Activated B cell treated with CpG ODN at 0.5 μM for 24 hours (primary cell): ENCODE measurements around the gene ZBTB47. TPM values are rescaled to one million over a fixed set of nuclear protein-coding genes. Genes with fewer than 3 reads are reported as not detected.

ENCODE experiments used
- ATAC-seq: fragments of 200-7000 bp; cut with Tn5 transposase; one replicate; pipeline ENCODE4 v1.10.0; 2021; ENCODE audit warnings: low read depth, mild to moderate bottlenecking, moderate library complexity
- CTCF ChIA-PET: fragments of 350-600 bp; sonication (Branson Sonifier 250); formaldehyde crosslinking; loops from one replicate; lab custom pipeline; 2021; ENCODE audit warnings: antibody characterized with exemption; lab: Charles Lee
- POLR2A ChIA-PET: fragments of 350-600 bp; sonication (Branson Sonifier 250); formaldehyde crosslinking; loops from one replicate; lab custom pipeline; 2021; ENCODE audit warnings: antibody characterized with exemption; lab: Charles Lee
- DNase-seq: peaks from one replicate; pipeline ENCODE4 v3.0.0; 2022
- H3K27ac Mint-ChIP-seq: one replicate; pipeline ENCODE4 v1.8.0; 2020; ENCODE audit warnings: mixed read lengths
- H3K27me3 Mint-ChIP-seq: one replicate; pipeline ENCODE4 v1.8.0; 2021; ENCODE audit warnings: mixed read lengths
- H3K36me3 Mint-ChIP-seq: one replicate; pipeline ENCODE4 v1.8.0; 2021; ENCODE audit warnings: low read depth, mixed read lengths
- H3K4me1 Mint-ChIP-seq: one replicate; pipeline ENCODE4 v1.8.0; 2021; ENCODE audit warnings: mixed read lengths
- H3K4me3 Mint-ChIP-seq: one replicate; pipeline ENCODE4 v1.8.0; 2020; ENCODE audit warnings: mild to moderate bottlenecking, mixed read lengths
- H3K9me3 Mint-ChIP-seq: one replicate; pipeline ENCODE4 v1.8.0; 2020; ENCODE audit warnings: mixed read lengths
- intact Hi-C: fragments of 100-400 bp; cut with micrococcal nuclease; formaldehyde crosslinking; loops from one replicate; pipeline ENCODE4 v1.15.1; 2024
- total RNA-seq: library from RNA; stranded (reverse); gene quantifications from 2 replicates; pipeline ENCODE4 v1.2.3, GENCODE V29; 2022
- TF ChIP-seq, protein P1 (sequence below): fragments of 200-600 bp; IDR thresholded peaks from one replicate; pipeline ENCODE4 v1.8.0; 2022; ENCODE audit warnings: antibody characterized with exemption, mild to moderate bottlenecking

Gene ZBTB47
- total RNA-seq, 1 donor from 2014 or later, result 1.1 TPM

DNA sequence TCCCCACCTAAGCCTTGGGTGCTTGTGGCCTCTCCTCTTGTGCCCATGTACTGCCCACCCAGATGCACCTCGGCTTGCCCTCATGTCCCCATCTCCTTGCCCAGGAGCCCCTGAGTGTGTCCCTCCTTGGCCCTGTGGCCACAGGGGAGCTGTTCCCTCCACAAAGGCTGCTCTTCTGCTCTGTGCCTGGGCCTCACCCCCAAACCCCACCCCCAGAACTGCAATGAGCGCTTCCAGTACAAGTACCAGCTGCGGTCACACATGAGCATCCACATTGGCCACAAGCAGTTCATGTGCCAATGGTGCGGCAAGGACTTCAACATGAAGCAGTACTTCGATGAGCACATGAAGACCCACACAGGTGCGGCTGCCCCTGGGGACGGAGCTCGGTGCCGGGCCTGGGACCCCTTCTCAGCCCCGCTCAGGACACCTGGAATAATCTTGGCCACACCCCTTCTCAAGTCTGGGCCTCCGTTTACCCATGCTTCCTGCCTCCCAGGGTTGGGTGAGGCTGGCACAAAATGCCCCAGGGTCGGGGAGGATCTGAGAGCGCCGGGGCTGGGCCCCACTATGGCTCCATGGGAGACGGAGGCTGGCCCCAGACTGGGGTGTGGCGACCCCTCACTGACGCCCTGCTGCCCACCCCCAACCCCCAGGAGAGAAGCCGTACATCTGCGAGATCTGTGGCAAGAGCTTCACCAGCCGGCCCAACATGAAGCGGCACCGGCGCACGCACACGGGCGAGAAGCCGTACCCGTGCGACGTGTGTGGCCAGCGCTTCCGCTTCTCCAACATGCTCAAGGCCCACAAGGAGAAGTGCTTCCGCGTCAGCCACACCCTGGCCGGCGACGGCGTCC is 10.3 kb downstream of the ZBTB47 start:
- Mint-ChIP-seq H3K4me1 (peaks cover 12% of the 10 kb centered on the region), H3K36me3 (no peaks in the 10 kb centered on the region), H3K9me3 (no peaks in the 10 kb centered on the region), H3K27me3 (no peaks in the 10 kb centered on the region), H3K4me3 (peak overlapping the region; percentile 76), H3K27ac (peak overlapping the region; percentile 80)
- TF ChIP-seq, protein P1, sequence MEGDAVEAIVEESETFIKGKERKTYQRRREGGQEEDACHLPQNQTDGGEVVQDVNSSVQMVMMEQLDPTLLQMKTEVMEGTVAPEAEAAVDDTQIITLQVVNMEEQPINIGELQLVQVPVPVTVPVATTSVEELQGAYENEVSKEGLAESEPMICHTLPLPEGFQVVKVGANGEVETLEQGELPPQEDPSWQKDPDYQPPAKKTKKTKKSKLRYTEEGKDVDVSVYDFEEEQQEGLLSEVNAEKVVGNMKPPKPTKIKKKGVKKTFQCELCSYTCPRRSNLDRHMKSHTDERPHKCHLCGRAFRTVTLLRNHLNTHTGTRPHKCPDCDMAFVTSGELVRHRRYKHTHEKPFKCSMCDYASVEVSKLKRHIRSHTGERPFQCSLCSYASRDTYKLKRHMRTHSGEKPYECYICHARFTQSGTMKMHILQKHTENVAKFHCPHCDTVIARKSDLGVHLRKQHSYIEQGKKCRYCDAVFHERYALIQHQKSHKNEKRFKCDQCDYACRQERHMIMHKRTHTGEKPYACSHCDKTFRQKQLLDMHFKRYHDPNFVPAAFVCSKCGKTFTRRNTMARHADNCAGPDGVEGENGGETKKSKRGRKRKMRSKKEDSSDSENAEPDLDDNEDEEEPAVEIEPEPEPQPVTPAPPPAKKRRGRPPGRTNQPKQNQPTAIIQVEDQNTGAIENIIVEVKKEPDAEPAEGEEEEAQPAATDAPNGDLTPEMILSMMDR, result no peak
- ChIA-PET CTCF (no interaction called here), POLR2A (interaction anchor here (0.6 to 2.2 kb wide), 6 partner anchors 9 to 82 kb away, joined by 3 to 9 read pairs (median 7); partner anchors contain the start of genes NKTR, SEC22C and SS18L2)
- DNase-seq (no peak), ATAC-seq (peak; percentile 76)
- intact Hi-C loops, result loop anchor here (5.0 kb wide), 1 partner anchor 78 kb away; no protein-coding TSS in a partner anchor

DNA sequence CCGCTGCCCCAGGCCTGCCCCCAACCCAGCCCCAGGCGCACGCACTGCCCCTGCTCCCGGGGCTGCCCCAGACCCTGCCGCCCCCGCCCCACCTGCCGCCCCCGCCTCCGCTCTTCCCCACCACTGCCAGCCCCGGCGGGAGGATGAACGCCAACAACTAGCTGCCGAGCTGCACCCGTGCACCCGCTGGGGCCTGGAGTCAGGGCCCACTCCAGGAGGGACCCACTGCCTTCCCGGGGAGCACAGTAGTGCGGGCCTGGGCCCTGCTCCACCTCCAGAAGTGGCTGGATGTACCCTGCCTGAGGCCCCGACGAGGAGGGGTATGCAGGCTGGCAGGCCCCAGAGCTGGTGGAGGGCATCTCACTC is 10.9 kb downstream of the ZBTB47 start:
- intact Hi-C loops, result loop anchor here (5.0 kb wide), 1 partner anchor 78 kb away; no protein-coding TSS in a partner anchor
- CTCF ChIA-PET, result no interaction called here

GRCh38 chr3:42665050-42665878 is 11.8 kb downstream of the ZBTB47 start:
- peaks cover 12% of the 10 kb centered on the region for H3K4me1 Mint-ChIP-seq
- ChIA-PET POLR2A (interaction anchor here (2.0 to 2.2 kb wide), 2 partner anchors 13 to 75 kb away, joined by 7 read pairs; partner anchors contain the start of gene SS18L2), CTCF (no interaction called here)
- H3K9me3 Mint-ChIP-seq, result no peaks in the 10 kb centered on the region
- TF ChIP-seq, protein P1, result no peak
- no peak overlapping the region for H3K27ac Mint-ChIP-seq
- no peak for ATAC-seq
- DNase-seq, result no peak
- no peaks in the 10 kb centered on the region for H3K27me3 Mint-ChIP-seq
- no peak overlapping the region for H3K4me3 Mint-ChIP-seq
- intact Hi-C loops, result loop anchor here (1.0 kb wide), 1 partner anchor 182 kb away; no protein-coding TSS in a partner anchor
- H3K36me3 Mint-ChIP-seq, result no peaks in the 10 kb centered on the region

More for the DNA sequence above, 10.9 kb downstream of the ZBTB47 start:
- TF ChIP-seq, protein P1, result no peak
- H3K4me3 Mint-ChIP-seq, result peak overlapping the region; percentile 76
- H3K9me3 Mint-ChIP-seq, result no peaks in the 10 kb centered on the region
- no peak for ATAC-seq
- POLR2A ChIA-PET, result interaction anchor here (1.0 to 2.2 kb wide), 5 partner anchors 10 to 82 kb away, joined by 4 to 9 read pairs (median 7); partner anchors contain the start of genes NKTR, SEC22C and SS18L2
- H3K4me1 Mint-ChIP-seq, result peaks cover 12% of the 10 kb centered on the region
- no peak for DNase-seq
- H3K27me3 Mint-ChIP-seq, result no peaks in the 10 kb centered on the region
- peak overlapping the region; percentile 80 for H3K27ac Mint-ChIP-seq
- H3K36me3 Mint-ChIP-seq, result no peaks in the 10 kb centered on the region

DNA sequence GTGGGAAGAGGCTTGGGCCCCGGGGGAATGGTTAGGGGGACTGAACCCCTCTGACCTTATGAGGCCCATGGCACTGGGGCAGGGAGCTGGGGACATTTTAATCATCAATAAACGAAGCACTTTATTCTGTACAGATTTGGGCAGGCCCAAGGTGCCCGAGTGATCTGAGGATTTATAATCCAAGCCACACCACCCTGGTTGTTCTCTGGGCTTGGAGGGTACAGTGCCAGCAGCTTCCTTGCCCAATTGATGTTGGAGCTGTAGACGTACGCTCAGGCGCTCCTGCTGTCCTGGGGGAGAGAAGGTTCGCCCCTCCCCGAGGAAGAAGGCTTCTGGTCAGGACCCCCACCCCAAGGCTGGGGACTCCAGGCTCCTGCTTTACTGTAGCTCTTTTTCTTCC is 12.5 kb downstream of the ZBTB47 start:
- Mint-ChIP-seq H3K27ac (no peak overlapping the region), H3K27me3 (no peaks in the 10 kb centered on the region), H3K4me1 (peaks cover 12% of the 10 kb centered on the region), H3K36me3 (no peaks in the 10 kb centered on the region), H3K4me3 (no peak overlapping the region), H3K9me3 (no peaks in the 10 kb centered on the region)
- ChIA-PET POLR2A (no interaction called here), CTCF (no interaction called here)
- ATAC-seq, result no peak
- intact Hi-C loops, result no loop called here
- no peak for DNase-seq
- TF ChIP-seq, protein P1, result no peak
